Large intestine (tissue), 3 donors: ENCODE results near the gene PLXNA2. TPM values are rescaled to one million over a fixed set of nuclear protein-coding genes. Genes with fewer than 3 reads are reported as not detected.

Experiments used
- DNase-seq, 2 donors: peaks; one replicate each; pipeline versions ENCODE4 v3.0.0 to v3.0.0-alpha.2; 2013
- H3K27ac ChIP-seq: one replicate; pipeline ENCODE4 v1.5.1; 2013; ENCODE audit warnings: low read length
- H3K27me3 ChIP-seq: 2 replicates; pipeline ENCODE4 v1.6.1; 2013; ENCODE audit warnings: low read length; ENCODE audit not compliant: control insufficient read depth, insufficient read depth
- H3K36me3 ChIP-seq: 2 replicates; pipeline ENCODE4 v1.6.1; 2013; ENCODE audit warnings: low read length; ENCODE audit not compliant: control insufficient read depth, insufficient read depth
- H3K4me1 ChIP-seq: one replicate; pipeline ENCODE4 v1.6.1; 2013; ENCODE audit warnings: low read length; ENCODE audit not compliant: control insufficient read depth, insufficient read depth
- H3K4me3 ChIP-seq: one replicate; pipeline ENCODE4 v1.5.1; 2013; ENCODE audit warnings: low read length
- H3K9me3 ChIP-seq: one replicate; pipeline ENCODE4 v1.6.1; 2013; ENCODE audit warnings: mild to moderate bottlenecking, low read depth, low read length, moderate library complexity; ENCODE audit not compliant: control insufficient read depth
- WGBS: methylation state at CpG from one replicate; pipeline ENCODE4 v1.1.5; 2013; ENCODE audit warnings: low lambda C conversion rate; ENCODE audit not compliant: insufficient coverage; 5-methylcytosine and 5-hydroxymethylcytosine counted together
- polyA plus RNA-seq: library from polyadenylated mRNA; unstranded; fragments of 120-200 nt; gene quantifications from one replicate; pipeline ENCODE4 v1.2.1, GENCODE V29; 2013

The PLXNA2 gene
- polyA plus RNA-seq, 1 donor, result 11.7 TPM

- no CpG with 5 or more reads among the region's 7 CpGs for WGBS
- H3K36me3 ChIP-seq, result no peaks in the 10 kb centered on the region
- no peak for DNase-seq
- H3K27ac ChIP-seq, result no peak overlapping the region
- H3K27me3 ChIP-seq, result no peaks in the 10 kb centered on the region
- H3K4me3 ChIP-seq, result no peak overlapping the region
- peaks cover 93% of the 10 kb centered on the region for H3K4me1 ChIP-seq
- no peaks in the 10 kb centered on the region for H3K9me3 ChIP-seq
Measured at GRCh38 chr1:208180421-208180820, 63.8 kb downstream of the PLXNA2 start.

GRCh38 chr1:208179961-208180409, 64.2 kb downstream of the PLXNA2 start:
- WGBS, result no CpG with 5 or more reads among the region's 7 CpGs
- peaks cover 93% of the 10 kb centered on the region for H3K4me1 ChIP-seq
- DNase-seq, result no peak
- H3K27me3 ChIP-seq, result no peaks in the 10 kb centered on the region
- H3K4me3 ChIP-seq, result no peak overlapping the region
- no peaks in the 10 kb centered on the region for H3K9me3 ChIP-seq
- peak overlapping the region; percentile 84 for H3K27ac ChIP-seq
- H3K36me3 ChIP-seq, result no peaks in the 10 kb centered on the region

GRCh38 chr1:208179263-208179816, 64.8 kb downstream of the PLXNA2 start:
- no peaks in the 10 kb centered on the region for H3K27me3 ChIP-seq
- no CpG with 5 or more reads among the region's 6 CpGs for WGBS
- peaks cover 93% of the 10 kb centered on the region for H3K4me1 ChIP-seq
- H3K4me3 ChIP-seq, result no peak overlapping the region
- no peaks in the 10 kb centered on the region for H3K9me3 ChIP-seq
- DNase-seq, result peak; percentile 55 to 71
- peak overlapping the region; percentile 84 for H3K27ac ChIP-seq
- no peaks in the 10 kb centered on the region for H3K36me3 ChIP-seq

- H3K27me3 ChIP-seq, result no peaks in the 10 kb centered on the region
- no peak for DNase-seq
- no peaks in the 10 kb centered on the region for H3K9me3 ChIP-seq
- no peak overlapping the region for H3K4me3 ChIP-seq
- peaks cover 84% of the 10 kb centered on the region for H3K4me1 ChIP-seq
- WGBS, result no CpG with 5 or more reads among the region's 2 CpGs
- H3K27ac ChIP-seq, result peak overlapping the region; percentile 84
- no peaks in the 10 kb centered on the region for H3K36me3 ChIP-seq
Measured at GRCh38 chr1:208178091-208178529, 66.1 kb downstream of the PLXNA2 start.

- Histone ChIP-seq H3K9me3 (no peaks in the 10 kb centered on the region), H3K4me3 (no peak overlapping the region), H3K27me3 (no peaks in the 10 kb centered on the region), H3K27ac (peak overlapping the region; percentile 84), H3K36me3 (no peaks in the 10 kb centered on the region), H3K4me1 (peaks cover 84% of the 10 kb centered on the region)
- peak; percentile 93 to 97 for DNase-seq
- WGBS, result no CpG with 5 or more reads among the region's 3 CpGs
Measured at GRCh38 chr1:208177656-208178055, 66.5 kb downstream of the PLXNA2 start.

- H3K4me3 ChIP-seq, result no peak overlapping the region
- peaks cover 83% of the 10 kb centered on the region for H3K4me1 ChIP-seq
- peak overlapping the region; percentile 84 for H3K27ac ChIP-seq
- H3K36me3 ChIP-seq, result no peaks in the 10 kb centered on the region
- no peaks in the 10 kb centered on the region for H3K27me3 ChIP-seq
- DNase-seq, result peak; percentile 68 to 82
- WGBS, result 41% methylated on average over 2 of the region's 3 CpGs
- no peaks in the 10 kb centered on the region for H3K9me3 ChIP-seq
Measured at GRCh38 chr1:208176649-208177048, 67.5 kb downstream of the PLXNA2 start.

GRCh38 chr1:208175508-208175895, 68.7 kb downstream of the PLXNA2 start:
- DNase-seq, result no peak
- peaks cover 72% of the 10 kb centered on the region for H3K4me1 ChIP-seq
- peak overlapping the region; percentile 25 for H3K27ac ChIP-seq

GRCh38 chr1:208174731-208175507, 69.3 kb downstream of the PLXNA2 start:
- Histone ChIP-seq H3K4me3 (no peak overlapping the region), H3K4me1 (peaks cover 66% of the 10 kb centered on the region)

More at GRCh38 chr1:208175508-208175895, 68.7 kb downstream of the PLXNA2 start:
- Histone ChIP-seq H3K4me3 (no peak overlapping the region), H3K36me3 (no peaks in the 10 kb centered on the region), H3K9me3 (no peaks in the 10 kb centered on the region), H3K27me3 (no peaks in the 10 kb centered on the region)

GRCh38 chr1:208174200-208174599, 70.0 kb downstream of the PLXNA2 start:
- WGBS, result 40% methylated on average over 1 of the region's 5 CpGs
- DNase-seq, result no peak
- H3K36me3 ChIP-seq, result no peaks in the 10 kb centered on the region
- peaks cover 59% of the 10 kb centered on the region for H3K4me1 ChIP-seq
- no peaks in the 10 kb centered on the region for H3K9me3 ChIP-seq
- H3K27me3 ChIP-seq, result no peaks in the 10 kb centered on the region
- H3K4me3 ChIP-seq, result no peak overlapping the region
- no peak overlapping the region for H3K27ac ChIP-seq

More at GRCh38 chr1:208174731-208175507, 69.3 kb downstream of the PLXNA2 start:
- Histone ChIP-seq H3K27ac (peak overlapping the region; percentile 25), H3K9me3 (no peaks in the 10 kb centered on the region), H3K36me3 (no peaks in the 10 kb centered on the region), H3K27me3 (no peaks in the 10 kb centered on the region)
- DNase-seq, result peak; percentile 48 to 74
- WGBS, result no CpG with 5 or more reads among the region's 6 CpGs

GRCh38 chr1:208173749-208174148, 70.4 kb downstream of the PLXNA2 start:
- Histone ChIP-seq H3K36me3 (no peaks in the 10 kb centered on the region), H3K9me3 (no peaks in the 10 kb centered on the region), H3K27me3 (no peaks in the 10 kb centered on the region), H3K4me1 (peaks cover 54% of the 10 kb centered on the region), H3K27ac (no peak overlapping the region), H3K4me3 (no peak overlapping the region)
- no CpG with 5 or more reads among the region's 6 CpGs for WGBS
- no peak for DNase-seq
